Karpas-422 (cell line): Measurements from ENCODE around the gene IL17REL. TPM values are rescaled to one million over a fixed set of nuclear protein-coding genes. Genes with fewer than 3 reads are reported as not detected.
"Not testable (repeated sequence)": the region's sequence is repeated elsewhere in the genome, so short reads cannot be mapped to it uniquely, and the experiment has no call there.

ENCODE experiments used
- DNase-seq: peaks from one replicate; pipeline ENCODE4 v3.0.0-alpha.2; 2015
- H2AFZ ChIP-seq: fragments of 200-600 bp; sonication (generic); 2 replicates; pipeline ENCODE4 v1.6.1; 2014; ENCODE audit warnings: antibody characterized with exemption, low read length, mixed read lengths
- H3K27ac ChIP-seq: fragments of 200-600 bp; sonication (generic); 2 replicates; pipeline ENCODE4 v1.5.1; 2014; ENCODE audit warnings: mild to moderate bottlenecking, low read length, moderate library complexity
- H3K27me3 ChIP-seq: fragments of 200-600 bp; sonication (generic); 2 replicates; pipeline ENCODE4 v1.6.1; 2014; ENCODE audit warnings: low read length, mixed read lengths
- H3K36me3 ChIP-seq: fragments of 200-600 bp; sonication (generic); 2 replicates; pipeline ENCODE4 v1.6.1; 2014; ENCODE audit warnings: low read length, mixed read lengths; ENCODE audit not compliant: insufficient read depth
- H3K4me1 ChIP-seq: fragments of 200-600 bp; sonication (generic); 2 replicates; pipeline ENCODE4 v1.6.1; 2014; ENCODE audit warnings: mild to moderate bottlenecking, low read length, mixed read lengths
- H3K4me2 ChIP-seq: fragments of 200-600 bp; sonication (generic); 2 replicates; pipeline ENCODE4 v1.6.1; 2014; ENCODE audit warnings: low read length, low read depth, mild to moderate bottlenecking; ENCODE audit not compliant: poor library complexity, severe bottlenecking
- H3K4me3 ChIP-seq: fragments of 200-600 bp; sonication (generic); 2 replicates; pipeline ENCODE4 v1.5.1; 2014; ENCODE audit warnings: mild to moderate bottlenecking, antibody characterized with exemption, low read length, mixed read lengths
- H3K79me2 ChIP-seq: fragments of 200-600 bp; sonication (generic); 2 replicates; pipeline ENCODE4 v1.6.1; 2014; ENCODE audit warnings: mild to moderate bottlenecking, low read length, mixed read lengths
- H3K9ac ChIP-seq: fragments of 200-600 bp; sonication (generic); 2 replicates; pipeline ENCODE4 v1.6.0; 2014; ENCODE audit warnings: low read length
- H3K9me2 ChIP-seq: fragments of 200-600 bp; sonication (generic), shearing (Covaris generic); replicated peaks from 2 replicates; pipeline ENCODE4 v1.6.0; 2014; ENCODE audit warnings: mild to moderate bottlenecking, low read length, moderate library complexity; ENCODE audit not compliant: insufficient read depth
- H3K9me3 ChIP-seq: fragments of 300-700, 200-600 bp; sonication (generic); 2 replicates; pipeline ENCODE4 v1.6.1; 2014; ENCODE audit warnings: low read length, mixed read lengths
- H4K20me1 ChIP-seq: fragments of 200-600 bp; sonication (generic); 2 replicates; pipeline ENCODE4 v1.6.1; 2014; ENCODE audit warnings: mild to moderate bottlenecking, antibody characterized with exemption, low read length, low read depth; ENCODE audit not compliant: insufficient read depth
- small RNA-seq: library from RNA; depleted of rRNA; stranded (forward); fragments of <200 nt; gene quantifications from one replicate; pipeline ENCODE3, GENCODE V24; 2014
- total RNA-seq: library from RNA; depleted of rRNA; stranded (reverse); fragments of >200 nt; shearing (Covaris generic); gene quantifications from 2 replicates; pipeline ENCODE4 v1.2.3, GENCODE V29; 2014; ENCODE audit warnings: low replicate concordance; rRNA removed

IL17REL gene
- total RNA-seq, 1 experiment from 2014 or later: not detected

DNA sequence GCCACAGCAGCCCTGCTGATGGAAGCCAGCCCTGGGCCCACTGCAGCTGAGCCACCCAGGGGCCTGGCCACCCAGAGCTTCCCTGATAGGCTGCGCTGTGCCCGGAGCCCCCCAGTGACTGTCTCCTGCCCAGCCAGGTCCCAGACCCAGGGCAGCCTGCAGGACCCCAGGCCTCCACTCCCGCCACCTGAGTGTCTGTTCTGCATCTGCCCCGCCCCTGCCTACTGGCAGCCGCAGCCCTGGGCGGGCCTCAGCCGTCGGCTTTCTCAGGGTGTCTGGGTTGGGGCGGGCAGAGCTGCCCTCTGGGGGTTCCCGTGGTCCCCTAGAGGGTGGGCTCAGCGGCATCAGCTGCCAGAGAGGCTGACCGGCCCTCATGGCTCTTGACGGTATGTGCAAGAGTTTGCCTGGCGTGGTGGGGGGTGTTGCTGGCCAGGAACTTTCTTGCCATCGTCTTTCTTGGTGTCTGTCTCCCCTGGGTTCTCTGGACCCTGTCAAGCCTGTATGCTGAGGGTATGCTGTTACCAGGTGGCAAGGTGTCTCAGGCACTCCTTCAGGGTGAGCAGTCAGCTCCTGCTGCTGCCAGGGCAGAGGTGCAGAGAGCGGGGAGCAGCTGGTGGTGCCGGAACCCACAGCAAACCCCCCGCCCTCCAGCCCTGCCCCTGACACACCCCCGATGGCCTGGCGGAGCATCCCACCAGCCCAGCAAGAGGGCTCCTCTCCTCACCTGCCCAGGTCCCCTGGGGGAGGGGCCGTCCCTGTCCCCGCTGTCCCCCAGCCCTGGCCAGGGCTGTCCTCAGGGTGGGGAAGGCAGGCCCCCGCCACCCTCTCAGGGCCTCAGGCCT, 64.2 kb downstream of the IL17REL start:
- H3K4me2 ChIP-seq: no peak overlapping the region

GRCh38 chr22:49947296-49947622, 65.3 kb downstream of the IL17REL start:
- Histone ChIP-seq H2AFZ (no peak overlapping the region), H3K27ac (no peak overlapping the region)

More for the DNA sequence above, 64.2 kb downstream of the IL17REL start:
- Histone ChIP-seq H3K79me2 (no peaks in the 10 kb centered on the region), H3K4me1 (peaks cover 8% of the 10 kb centered on the region), H2AFZ (no peak overlapping the region), H3K4me3 (no peak overlapping the region), H3K27me3 (no peaks in the 10 kb centered on the region), H3K9me2 (no peaks in the 10 kb centered on the region), H3K27ac (no peak overlapping the region), H3K36me3 (no peaks in the 10 kb centered on the region), H3K9me3 (no peaks in the 10 kb centered on the region), H3K9ac (no peak overlapping the region), H4K20me1 (0 out of 2 replicates have a peak, but pooled peaks cover 2% of the 10 kb centered on the region)
- no peak for DNase-seq

GRCh38 chr22:49946612-49947295, 65.8 kb downstream of the IL17REL start:
- no peaks in the 10 kb centered on the region for H3K9me2 ChIP-seq
- H4K20me1 ChIP-seq: no peaks in the 10 kb centered on the region
- H2AFZ ChIP-seq: no peak overlapping the region
- no peak overlapping the region for H3K4me3 ChIP-seq
- no peak overlapping the region for H3K9ac ChIP-seq
- peaks cover 8% of the 10 kb centered on the region for H3K4me1 ChIP-seq
- H3K9me3 ChIP-seq: no peaks in the 10 kb centered on the region; the same call in 1 of the 2 replicates
- H3K79me2 ChIP-seq: no peaks in the 10 kb centered on the region
- H3K4me2 ChIP-seq: no peak overlapping the region
- H3K36me3 ChIP-seq: no peaks in the 10 kb centered on the region
- no peak for DNase-seq
- no peaks in the 10 kb centered on the region for H3K27me3 ChIP-seq
- H3K27ac ChIP-seq: no peak overlapping the region

More at GRCh38 chr22:49947296-49947622, 65.3 kb downstream of the IL17REL start:
- no peaks in the 10 kb centered on the region for H3K27me3 ChIP-seq
- H3K4me2 ChIP-seq: no peak overlapping the region
- H3K9ac ChIP-seq: no peak overlapping the region
- no peaks in the 10 kb centered on the region for H3K79me2 ChIP-seq
- H3K4me1 ChIP-seq: peaks cover 8% of the 10 kb centered on the region
- no peak overlapping the region for H3K4me3 ChIP-seq
- no peaks in the 10 kb centered on the region for H3K36me3 ChIP-seq
- 0 out of 2 replicates have a peak, but pooled peaks cover 2% of the 10 kb centered on the region for H4K20me1 ChIP-seq
- H3K9me2 ChIP-seq: no peaks in the 10 kb centered on the region
- no peaks in the 10 kb centered on the region; the same call in 1 of the 2 replicates for H3K9me3 ChIP-seq
- no peak for DNase-seq

DNA sequence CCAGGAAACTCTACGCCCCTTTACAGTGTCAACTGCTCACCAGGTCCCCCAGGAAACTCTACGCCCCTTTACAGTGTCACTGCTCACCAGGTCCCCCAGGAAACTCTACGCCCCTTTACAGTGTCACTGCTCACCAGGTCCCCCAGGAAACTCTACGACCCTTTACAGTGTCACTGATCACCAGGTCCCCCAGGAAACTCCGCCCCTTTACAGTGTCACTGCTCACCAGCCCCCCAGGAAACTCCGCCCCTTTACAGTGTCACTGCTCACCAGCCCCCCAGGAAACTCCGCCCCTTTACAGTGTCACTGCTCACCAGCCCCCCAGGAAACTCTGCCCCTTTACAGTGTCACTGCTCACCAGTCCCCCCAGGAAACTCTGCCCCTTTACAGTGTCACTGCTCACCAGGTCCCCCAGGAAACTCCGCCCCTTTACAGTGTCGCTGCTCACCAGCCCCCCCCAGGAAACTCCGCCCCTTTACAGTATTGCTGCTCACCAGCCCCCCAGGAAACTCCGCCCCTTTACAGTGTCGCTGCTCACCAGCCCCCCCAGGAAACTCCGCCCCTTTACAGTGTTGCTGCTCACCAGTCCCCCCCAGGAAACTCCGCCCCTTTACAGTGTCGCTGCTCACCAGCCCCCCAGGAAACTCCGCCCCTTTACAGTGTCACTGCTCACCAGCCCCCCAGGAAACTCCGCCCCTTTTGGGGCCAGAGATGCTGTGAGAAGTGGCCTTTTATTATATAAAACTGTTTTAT, 67.3 kb downstream of the IL17REL start:
- peak; percentile 83 for DNase-seq
- H3K9me3 ChIP-seq, H3K9ac ChIP-seq, H3K4me2 ChIP-seq, H3K4me3 ChIP-seq, H3K27me3 ChIP-seq, H3K4me1 ChIP-seq, H3K9me2 ChIP-seq, H3K79me2 ChIP-seq, H4K20me1 ChIP-seq, H3K36me3 ChIP-seq, H2AFZ ChIP-seq, H3K27ac ChIP-seq: not testable (repeated sequence)

Small RNA genes within 50 kb of the gene (small RNA-seq; reads per million reads assigned to genes)
- not detected for gene MIR6821

Other genes with a start within 250 kb of the IL17REL start
- gene BRD1, start 184.9 kb downstream of the IL17REL start, total RNA-seq: 16.0 and 27.3 TPM in 2 replicates
- gene ZBED4, start 158.9 kb downstream of the IL17REL start, total RNA-seq: 22.9 and 24.6 TPM in 2 replicates
- 4.7 and 4.8 TPM in 2 replicates for gene ALG12, start 94.3 kb downstream of the IL17REL start, total RNA-seq
- 12.7 and 34.2 TPM in 2 replicates for gene CRELD2, start 94.1 kb downstream of the IL17REL start, total RNA-seq
- gene PIM3, start 52.0 kb downstream of the IL17REL start, total RNA-seq: 15.4 and 41.1 TPM in 2 replicates
- gene TTLL8, start 45.5 kb upstream of the IL17REL start, total RNA-seq: not detected in 2 replicates
- gene MLC1, start 72.7 kb upstream of the IL17REL start, total RNA-seq: not detected in 2 replicates
- gene MOV10L1, start 77.2 kb upstream of the IL17REL start, total RNA-seq: 2.9 TPM in 1 of 2 replicates, not detected in the other
- gene PANX2, start 158.0 kb upstream of the IL17REL start, total RNA-seq: not detected in 2 replicates
- 46.7 and 117 TPM in 2 replicates for gene TRABD, start 173.1 kb upstream of the IL17REL start, total RNA-seq
- gene SELENOO, start 188.2 kb upstream of the IL17REL start, total RNA-seq: 20.0 and 64.1 TPM in 2 replicates
- gene TUBGCP6, start 232.3 kb upstream of the IL17REL start, total RNA-seq: 16.9 and 32.5 TPM in 2 replicates
- 42.3 and 89.8 TPM in 2 replicates for gene HDAC10, start 238.5 kb upstream of the IL17REL start, total RNA-seq
- gene MAPK12, start 248.9 kb upstream of the IL17REL start, total RNA-seq: 45.4 and 110 TPM in 2 replicates